Breast epithelium (tissue), 4 donors: ENCODE results near the gene SLA2. TPM values are rescaled to one million over a fixed set of nuclear protein-coding genes. Genes with fewer than 3 reads are reported as not detected.
"Not testable (repeated sequence)": the region's sequence is repeated elsewhere in the genome, so short reads cannot be mapped to it uniquely, and the experiment has no call there.

ENCODE experiments used
- DNase-seq, 2 donors: peaks; one replicate each; pipeline ENCODE4 v3.0.0-alpha.2; 2019; ENCODE audit warnings: low spot score in 2 of 2
- H3K27ac ChIP-seq, 2 donors: fragments of 200-600 bp; sonication (generic) in 1 of 2; one replicate each; pipeline ENCODE4 v1.5.1; 2016 to 2019; ENCODE audit warnings: mild to moderate bottlenecking in 1 of 2
- H3K27me3 ChIP-seq, 2 donors: fragments of 200-600 bp; sonication (generic) in 1 of 2; one replicate each; pipeline versions ENCODE4 v1.5.1 to v1.6.0; 2017 to 2019; ENCODE audit warnings: control low read depth in 1 of 2, mild to moderate bottlenecking in 1 of 2
- H3K36me3 ChIP-seq: fragments of 200-600 bp; one replicate; pipeline ENCODE4 v1.5.1; 2019
- H3K4me1 ChIP-seq, 2 donors: fragments of 200-600 bp; sonication (generic); one replicate each; pipeline ENCODE4 v1.5.1; 2016 to 2019; ENCODE audit warnings: control low read depth in 1 of 2
- H3K4me3 ChIP-seq, 3 donors: fragments of 200-600 bp; sonication (generic); 1 replicate in 2 of 3; 2 replicates in 1 of 3; pipeline ENCODE4 v1.5.1; 2016 to 2019; ENCODE audit warnings: mild to moderate bottlenecking in 3 of 3, moderate library complexity in 2 of 3
- H3K9me3 ChIP-seq, 2 donors: fragments of 200-600 bp; sonication (generic) in 1 of 2; one replicate each; pipeline ENCODE4 v1.5.1; 2016 to 2019; ENCODE audit warnings: control low read depth in 1 of 2
- POLR2A ChIP-seq: fragments of 450-650 bp; IDR thresholded peaks from one replicate; pipeline ENCODE4 v1.6.1; 2016; ENCODE audit warnings: antibody characterized with exemption, mild to moderate bottlenecking, moderate library complexity
- POLR2AphosphoS5 ChIP-seq, 3 donors: sonication (generic); formaldehyde crosslinking; IDR thresholded peaks; one replicate each; pipeline ENCODE4 v1.6.1; 2017; ENCODE audit warnings: antibody characterized with exemption in 3 of 3
- intact Hi-C: fragments of 100-400 bp; cut with DNase I; formaldehyde crosslinking; loops from one replicate; pipeline ENCODE4 v1.15.1; 2023; ENCODE audit warnings: low total_unique reads
- total RNA-seq, 3 donors: library from RNA; depleted of rRNA; stranded (reverse); fragments of >200 nt; gene quantifications; one replicate each; pipeline ENCODE4 v1.1.0, GENCODE V29; 2016
- TF ChIP-seq, protein P1 (sequence below), 3 donors: fragments of 450-650 bp; IDR thresholded peaks; one replicate each; pipeline ENCODE4 v1.5.1; 2016 to 2017; ENCODE audit warnings: antibody characterized with exemption in 3 of 3, mild to moderate bottlenecking in 3 of 3, moderate library complexity in 3 of 3

Gene SLA2
- total RNA-seq, 3 donors from 2014 or later: 0.64 to 1.6 (median 0.66) TPM

GRCh38 chr20:36620917-36621316, 25.1 kb downstream of the SLA2 start:
- H3K27me3 ChIP-seq: no peaks in the 10 kb centered on the region
- TF ChIP-seq POLR2AphosphoS5 (IDR thresholded peaks at IDR 0.05) (no peak), POLR2A (no peak)
- TF ChIP-seq, protein P1, sequence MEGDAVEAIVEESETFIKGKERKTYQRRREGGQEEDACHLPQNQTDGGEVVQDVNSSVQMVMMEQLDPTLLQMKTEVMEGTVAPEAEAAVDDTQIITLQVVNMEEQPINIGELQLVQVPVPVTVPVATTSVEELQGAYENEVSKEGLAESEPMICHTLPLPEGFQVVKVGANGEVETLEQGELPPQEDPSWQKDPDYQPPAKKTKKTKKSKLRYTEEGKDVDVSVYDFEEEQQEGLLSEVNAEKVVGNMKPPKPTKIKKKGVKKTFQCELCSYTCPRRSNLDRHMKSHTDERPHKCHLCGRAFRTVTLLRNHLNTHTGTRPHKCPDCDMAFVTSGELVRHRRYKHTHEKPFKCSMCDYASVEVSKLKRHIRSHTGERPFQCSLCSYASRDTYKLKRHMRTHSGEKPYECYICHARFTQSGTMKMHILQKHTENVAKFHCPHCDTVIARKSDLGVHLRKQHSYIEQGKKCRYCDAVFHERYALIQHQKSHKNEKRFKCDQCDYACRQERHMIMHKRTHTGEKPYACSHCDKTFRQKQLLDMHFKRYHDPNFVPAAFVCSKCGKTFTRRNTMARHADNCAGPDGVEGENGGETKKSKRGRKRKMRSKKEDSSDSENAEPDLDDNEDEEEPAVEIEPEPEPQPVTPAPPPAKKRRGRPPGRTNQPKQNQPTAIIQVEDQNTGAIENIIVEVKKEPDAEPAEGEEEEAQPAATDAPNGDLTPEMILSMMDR (IDR thresholded peaks at IDR 0.05): no peak
- intact Hi-C loops: no loop called here

GRCh38 chr20:36614781-36615557, 31.0 kb downstream of the SLA2 start:
- Histone ChIP-seq H3K27me3 (no peaks in the 10 kb centered on the region), H3K4me1 (no peaks in the 10 kb centered on the region), H3K4me3 (no peak overlapping the region), H3K27ac (peak overlapping the region in 1 of 2 donors; percentile 67), H3K9me3 (no peaks in the 10 kb centered on the region), H3K36me3 (no peaks in the 10 kb centered on the region)
- no peak for DNase-seq
- TF ChIP-seq POLR2A: no peak
- TF ChIP-seq POLR2AphosphoS5 (IDR thresholded peaks at IDR 0.05): no peak
- TF ChIP-seq, protein P1 (IDR thresholded peaks at IDR 0.05): no peak
- intact Hi-C loops: no loop called here

More at GRCh38 chr20:36620917-36621316, 25.1 kb downstream of the SLA2 start:
- Histone ChIP-seq H3K27ac (no peak overlapping the region), H3K4me3 (no peak overlapping the region), H3K36me3 (no peaks in the 10 kb centered on the region), H3K9me3 (no peaks in the 10 kb centered on the region), H3K4me1 (no peaks in the 10 kb centered on the region)
- no peak for DNase-seq

DNA sequence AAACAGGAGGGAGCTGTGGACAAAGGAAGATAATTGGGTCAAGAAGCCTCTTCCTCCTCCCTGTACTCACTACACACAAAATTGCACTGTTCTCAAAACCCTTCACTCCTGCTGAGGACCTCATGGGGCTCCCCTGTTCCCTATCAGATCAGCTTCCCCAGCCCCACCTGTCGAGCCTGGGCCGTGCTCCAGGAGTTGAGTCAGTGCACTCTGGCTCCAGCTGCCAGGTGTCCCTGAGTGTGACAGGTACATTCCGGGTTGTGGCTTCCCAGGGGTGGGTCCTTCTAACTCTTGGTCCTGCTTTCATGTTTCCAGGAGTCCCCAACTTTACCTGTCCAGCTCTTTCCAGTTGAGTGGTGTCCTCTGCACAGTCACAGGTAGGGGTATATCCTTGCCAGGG, 32.0 kb downstream of the SLA2 start:
- TF ChIP-seq, protein P1 (IDR thresholded peaks at IDR 0.05): no peak
- TF ChIP-seq POLR2A (no peak), POLR2AphosphoS5 (IDR thresholded peaks at IDR 0.05) (no peak)

DNA sequence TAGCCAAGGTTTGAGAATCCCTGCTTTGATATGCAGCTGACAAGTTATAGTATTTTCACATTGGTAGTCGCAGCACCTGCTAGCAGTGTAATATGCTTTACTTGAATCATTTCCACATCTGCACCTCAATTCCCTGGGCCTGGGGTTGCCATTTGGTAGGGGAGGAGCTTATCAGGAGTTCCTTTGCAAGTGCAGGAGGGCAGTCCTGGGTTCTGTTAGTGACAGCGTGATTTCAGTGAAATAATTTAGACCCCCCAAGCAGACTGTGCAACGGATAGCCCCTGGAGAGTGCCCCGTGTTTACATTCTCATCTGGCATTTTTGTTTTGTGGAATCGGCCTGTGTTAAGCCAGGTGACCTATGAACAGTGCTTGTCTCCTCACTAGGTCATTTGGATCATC, 34.4 kb downstream of the SLA2 start:
- Histone ChIP-seq H3K27ac (no peak overlapping the region), H3K27me3 (no peaks in the 10 kb centered on the region), H3K4me1 (peaks cover 0 to 8% of the 10 kb centered on the region in 2 donors), H3K36me3 (no peaks in the 10 kb centered on the region), H3K4me3 (no peak overlapping the region), H3K9me3 (no peaks in the 10 kb centered on the region)
- TF ChIP-seq, protein P1 (IDR thresholded peaks at IDR 0.05): no peak
- no peak for TF ChIP-seq POLR2AphosphoS5 (IDR thresholded peaks at IDR 0.05)
- TF ChIP-seq POLR2A: no peak
- intact Hi-C loops: no loop called here
- no peak for DNase-seq

More for the DNA sequence above, 32.0 kb downstream of the SLA2 start:
- no peaks in the 10 kb centered on the region for H3K4me1 ChIP-seq
- peak in 1 of 2 donors; percentile 33 for DNase-seq
- peak overlapping the region in 1 of 2 donors; percentile 67 for H3K27ac ChIP-seq
- H3K27me3 ChIP-seq: no peaks in the 10 kb centered on the region
- no peaks in the 10 kb centered on the region for H3K9me3 ChIP-seq
- intact Hi-C loops: no loop called here
- no peak overlapping the region for H3K4me3 ChIP-seq
- no peaks in the 10 kb centered on the region for H3K36me3 ChIP-seq

DNA sequence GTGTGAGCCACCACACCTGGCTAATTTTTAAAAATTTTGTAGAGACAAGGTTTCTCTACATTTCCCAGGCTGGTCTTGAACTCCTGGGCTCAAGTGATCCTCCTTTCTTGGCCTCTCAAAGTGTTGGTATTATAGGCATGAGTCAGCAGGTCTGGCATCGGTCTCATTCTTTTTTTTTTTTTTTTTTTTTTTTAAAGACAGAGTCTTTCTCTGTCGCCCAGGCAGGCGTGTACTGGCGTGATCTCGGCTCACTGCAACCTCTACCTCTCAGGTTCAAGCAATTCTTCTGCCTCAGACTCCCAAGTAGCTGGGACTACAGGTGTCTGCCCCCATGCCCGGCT, 37.6 kb downstream of the SLA2 start:
- H3K27ac ChIP-seq, H3K9me3 ChIP-seq, H3K4me3 ChIP-seq, intact Hi-C loops, DNase-seq, H3K4me1 ChIP-seq, H3K27me3 ChIP-seq, H3K36me3 ChIP-seq: not testable (repeated sequence)
